HEK293T (cell line): Measurements from ENCODE around the gene DHRS1.

Experiments used
- ARNT ChIP-seq: fragments of 450-650 bp; IDR thresholded peaks from 2 replicates; pipeline ENCODE4 v1.6.1; 2017; ENCODE audit warnings: mild to moderate bottlenecking
- BHLHE40 ChIP-seq: fragments of 450-650 bp; IDR thresholded peaks from 2 replicates; pipeline ENCODE4 v1.6.1; 2016; ENCODE audit warnings: mild to moderate bottlenecking, moderate library complexity, borderline replicate concordance
- ELF4 ChIP-seq: fragments of 450-650 bp; IDR thresholded peaks from 2 replicates; pipeline ENCODE4 v1.6.1; 2017; ENCODE audit warnings: antibody characterized with exemption
- FOXA1 ChIP-seq: fragments of 450-650 bp; IDR thresholded peaks from 2 replicates; pipeline ENCODE4 v1.6.1; 2016; ENCODE audit warnings: mild to moderate bottlenecking
- FOXK2 ChIP-seq: fragments of 450-650 bp; IDR thresholded peaks from 2 replicates; pipeline ENCODE4 v1.6.1; 2016; ENCODE audit warnings: mild to moderate bottlenecking
- FOXM1 ChIP-seq: fragments of 450-650 bp; IDR thresholded peaks from 2 replicates; pipeline ENCODE4 v1.6.1; 2017; ENCODE audit warnings: mild to moderate bottlenecking, borderline replicate concordance
- HDGF ChIP-seq: fragments of 450-650 bp; IDR thresholded peaks from 2 replicates; pipeline ENCODE4 v1.6.1; 2017; ENCODE audit warnings: antibody characterized with exemption, borderline replicate concordance
- LEF1 ChIP-seq: fragments of 450-650 bp; IDR thresholded peaks from 2 replicates; pipeline ENCODE4 v1.6.1; 2017; ENCODE audit warnings: mild to moderate bottlenecking, borderline replicate concordance
- NFRKB ChIP-seq: fragments of 450-650 bp; IDR thresholded peaks from 2 replicates; pipeline ENCODE4 v1.6.1; 2016; ENCODE audit warnings: mild to moderate bottlenecking, moderate library complexity
- SP1 ChIP-seq: fragments of 450-650 bp; IDR thresholded peaks from 2 replicates; pipeline ENCODE4 v1.6.1; 2017
- SUZ12 ChIP-seq: fragments of 450-650 bp; IDR thresholded peaks from 2 replicates; pipeline ENCODE4 v1.6.1; 2016; ENCODE audit warnings: mild to moderate bottlenecking
- TARDBP ChIP-seq: fragments of 450-650 bp; IDR thresholded peaks from 2 replicates; pipeline ENCODE4 v1.6.1; 2016
- ZNF384 ChIP-seq: fragments of 450-650 bp; IDR thresholded peaks from 2 replicates; pipeline ENCODE4 v1.6.1; 2016

GRCh38 chr14:24324024-24324423 lies 24.4 kb upstream of the DHRS1 start:
- TF ChIP-seq BHLHE40 (no peak), FOXK2 (no peak), SUZ12 (no peak), TARDBP (no peak), ZNF384 (no peak), FOXM1 (no peak), ARNT (no peak), SP1 (no peak), ELF4 (no peak), NFRKB (no peak), HDGF (no peak), FOXA1 (no peak), LEF1 (no peak)
